ENCODE results near the gene FBXL17. TPM values are rescaled to one million over a fixed set of nuclear protein-coding genes. Genes with fewer than 3 reads are reported as not detected.

Gene FBXL17
- total RNA-seq, 1 experiment from 2014 or later: 11.6 TPM

GRCh38 chr5:108078882-108079281 is 303.0 kb downstream of the FBXL17 start:
- CTCF ChIA-PET: interaction anchor here (0.7 kb wide), 1 partner anchor 303 kb away, joined by 3 read pairs; no protein-coding TSS in a partner anchor
- no peaks in the 10 kb centered on the region for H3K36me3 ChIP-seq (ENCODE audit: control insufficient read depth, insufficient read depth, low read length)
- H3K4me3 ChIP-seq (ENCODE audit: low read depth, low read length): no peak overlapping the region
- Mint-ChIP-seq H3K4me3 (ENCODE audit: unreplicated experiment) (no peak overlapping the region), H3K27ac (ENCODE audit: unreplicated experiment) (no peak overlapping the region), H3K4me1 (ENCODE audit: low read depth, unreplicated experiment) (no peaks in the 10 kb centered on the region), H3K27me3 (ENCODE audit: insufficient read depth, unreplicated experiment) (no peaks in the 10 kb centered on the region), H3K36me3 (ENCODE audit: insufficient read depth, unreplicated experiment) (no peaks in the 10 kb centered on the region), H3K9me3 (ENCODE audit: unreplicated experiment) (peaks cover 4% of the 10 kb centered on the region)
- POLR2A ChIA-PET: no interaction called here
- no peak for DNase-seq
- H3K27me3 ChIP-seq (replicated peaks; ENCODE audit: control insufficient read depth, insufficient read depth, low read length): no peaks in the 10 kb centered on the region
- BruUV-seq (replicated peaks): no TSS peak
- no peaks in the 10 kb centered on the region for H3K4me1 ChIP-seq
- intact Hi-C loops (cut with micrococcal nuclease; ENCODE audit: unreplicated experiment): no loop called here
- no peaks in the 10 kb centered on the region for H3K9me3 ChIP-seq
- TF ChIP-seq CTCF (IDR thresholded peaks at IDR 0.05; ENCODE audit: insufficient read depth in 1 of 2, low read depth in 1 of 2, low read length in 1 of 2, severe bottlenecking in 1 of 2, unreplicated experiment in 1 of 2): no peak

- ChIA-PET CTCF (no interaction called here), POLR2A (no interaction called here)
- intact Hi-C loops (cut with micrococcal nuclease; ENCODE audit: unreplicated experiment): no loop called here
- no peak overlapping the region for H3K27ac Mint-ChIP-seq (ENCODE audit: unreplicated experiment)
- no peaks in the 10 kb centered on the region for H3K4me1 Mint-ChIP-seq (ENCODE audit: low read depth, unreplicated experiment)
- Histone ChIP-seq H3K27me3 (replicated peaks; ENCODE audit: control insufficient read depth, insufficient read depth, low read length) (no peaks in the 10 kb centered on the region), H3K4me3 (ENCODE audit: low read depth, low read length) (no peak overlapping the region), H3K36me3 (ENCODE audit: control insufficient read depth, insufficient read depth, low read length) (no peaks in the 10 kb centered on the region), H3K4me1 (no peaks in the 10 kb centered on the region), H3K9me3 (no peaks in the 10 kb centered on the region)
- H3K27me3 Mint-ChIP-seq (ENCODE audit: insufficient read depth, unreplicated experiment): no peaks in the 10 kb centered on the region
- H3K36me3 Mint-ChIP-seq (ENCODE audit: insufficient read depth, unreplicated experiment): no peaks in the 10 kb centered on the region
- no TSS peak for BruUV-seq (replicated peaks)
- H3K9me3 Mint-ChIP-seq (ENCODE audit: unreplicated experiment): peaks cover 10% of the 10 kb centered on the region
- no peak for TF ChIP-seq CTCF (IDR thresholded peaks at IDR 0.05; ENCODE audit: insufficient read depth in 1 of 2, low read depth in 1 of 2, low read length in 1 of 2, severe bottlenecking in 1 of 2, unreplicated experiment in 1 of 2)
- no peak overlapping the region for H3K4me3 Mint-ChIP-seq (ENCODE audit: unreplicated experiment)
- no peak for DNase-seq
These were observed 303.6 kb downstream of the FBXL17 start for GRCh38 chr5:108078345-108078744.

GRCh38 chr5:108074626-108075025 is 307.3 kb downstream of the FBXL17 start:
- BruUV-seq (replicated peaks): no TSS peak
- Histone ChIP-seq H3K27me3 (replicated peaks; ENCODE audit: control insufficient read depth, insufficient read depth, low read length) (no peaks in the 10 kb centered on the region), H3K36me3 (ENCODE audit: control insufficient read depth, insufficient read depth, low read length) (no peaks in the 10 kb centered on the region), H3K4me1 (no peaks in the 10 kb centered on the region), H3K4me3 (ENCODE audit: low read depth, low read length) (no peak overlapping the region), H3K9me3 (no peaks in the 10 kb centered on the region)
- H3K4me3 Mint-ChIP-seq (ENCODE audit: unreplicated experiment): no peak overlapping the region
- TF ChIP-seq CTCF (IDR thresholded peaks at IDR 0.05; ENCODE audit: insufficient read depth in 1 of 2, low read depth in 1 of 2, low read length in 1 of 2, severe bottlenecking in 1 of 2, unreplicated experiment in 1 of 2): no peak
- H3K4me1 Mint-ChIP-seq (ENCODE audit: low read depth, unreplicated experiment): no peaks in the 10 kb centered on the region
- no peaks in the 10 kb centered on the region for H3K27me3 Mint-ChIP-seq (ENCODE audit: insufficient read depth, unreplicated experiment)
- H3K36me3 Mint-ChIP-seq (ENCODE audit: insufficient read depth, unreplicated experiment): no peaks in the 10 kb centered on the region
- ChIA-PET POLR2A (no interaction called here), CTCF (no interaction called here)
- intact Hi-C loops (cut with micrococcal nuclease; ENCODE audit: unreplicated experiment): no loop called here
- DNase-seq: no peak
- H3K9me3 Mint-ChIP-seq (ENCODE audit: unreplicated experiment): peaks cover 11% of the 10 kb centered on the region
- no peak overlapping the region for H3K27ac Mint-ChIP-seq (ENCODE audit: unreplicated experiment)

Data from Caco-2 (cell line).